ENCODE measurements around the gene SLC5A11. TPM values are rescaled to one million over a fixed set of nuclear protein-coding genes. Genes with fewer than 3 reads are reported as not detected.
"Not testable (repeated sequence)": the region's sequence is repeated elsewhere in the genome, so short reads cannot be mapped to it uniquely, and the experiment has no call there.

Gene SLC5A11
- total RNA-seq, 1 donor = 0.31 TPM

- H3K4me1 ChIP-seq (ENCODE audit: insufficient read depth, low read length) = no peaks in the 10 kb centered on the region
- no peaks in the 10 kb centered on the region for H3K27me3 ChIP-seq (ENCODE audit: insufficient read depth, low read length)
- no peak overlapping the region for H3K4me3 ChIP-seq (ENCODE audit: low read length)
Measured at GRCh38 chr16:24846548-24847357, 990 bp downstream of the SLC5A11 start.

DNA sequence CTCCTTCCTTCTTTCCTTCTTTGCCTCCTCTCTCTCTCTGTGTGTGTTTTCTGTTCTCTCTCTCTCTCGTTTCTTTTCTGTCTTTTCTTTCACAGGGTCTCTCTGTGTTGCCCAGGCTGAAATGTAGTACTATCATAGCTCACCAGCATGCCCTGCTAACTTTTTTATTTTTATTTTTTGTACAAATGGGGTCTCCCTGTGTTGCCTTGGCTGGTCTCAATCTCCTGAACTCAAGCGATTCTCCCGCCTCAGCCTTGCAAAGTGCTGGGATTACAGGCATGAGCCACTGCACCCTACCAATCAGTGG is 1.5 kb downstream of the SLC5A11 start:
- Histone ChIP-seq H3K4me3 (ENCODE audit: low read length) (no peak overlapping the region), H3K9me3 (ENCODE audit: low read depth, low read length) (no peaks in the 10 kb centered on the region), H3K27me3 (ENCODE audit: insufficient read depth, low read length) (no peaks in the 10 kb centered on the region), H3K4me1 (ENCODE audit: insufficient read depth, low read length) (no peaks in the 10 kb centered on the region)

More at GRCh38 chr16:24846548-24847357, 990 bp downstream of the SLC5A11 start:
- H3K9me3 ChIP-seq (ENCODE audit: low read depth, low read length) = no peaks in the 10 kb centered on the region

DNA sequence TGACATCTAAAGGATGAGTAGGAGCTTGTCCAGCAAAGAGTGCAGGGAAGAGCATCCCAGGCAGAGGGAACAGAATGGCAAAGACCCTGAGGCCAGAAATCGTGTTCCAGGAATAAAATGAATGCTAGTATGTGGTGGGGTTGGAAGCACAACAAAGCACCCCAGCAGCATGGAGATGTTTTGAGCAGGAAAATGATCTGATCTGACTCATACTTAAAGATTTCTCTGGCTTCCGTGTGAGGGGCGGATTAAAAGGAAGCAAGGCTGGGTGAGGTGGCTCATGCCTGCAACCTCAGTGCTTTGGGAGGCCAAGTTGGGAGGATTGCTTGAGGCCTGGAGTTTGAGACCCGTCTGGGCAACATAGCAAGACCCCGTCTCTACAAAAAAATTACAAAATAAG is 2.3 kb downstream of the SLC5A11 start:
- Histone ChIP-seq H3K9me3 (ENCODE audit: low read depth, low read length) (no peaks in the 10 kb centered on the region), H3K27me3 (ENCODE audit: insufficient read depth, low read length) (no peaks in the 10 kb centered on the region), H3K4me1 (ENCODE audit: insufficient read depth, low read length) (no peaks in the 10 kb centered on the region), H3K4me3 (ENCODE audit: low read length) (no peak overlapping the region)

DNA sequence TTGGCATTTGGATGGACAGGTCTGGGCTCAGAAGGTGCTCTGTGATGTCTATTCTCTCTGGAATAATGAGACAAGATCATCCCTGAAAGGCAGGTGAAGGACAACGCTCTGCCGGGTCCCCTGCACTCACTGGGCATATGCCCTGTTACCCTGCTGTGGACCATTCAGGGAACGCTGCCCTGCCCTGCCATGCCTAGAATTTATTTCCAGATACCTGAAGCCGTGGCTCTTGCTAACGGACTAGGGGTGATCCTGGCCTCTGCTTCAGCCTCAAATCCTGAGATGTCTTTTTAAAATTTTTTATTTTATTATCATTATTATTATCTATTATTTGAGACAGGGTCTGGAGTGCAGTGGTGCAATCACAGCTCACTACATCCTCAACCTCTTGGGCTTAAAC is 3.9 kb downstream of the SLC5A11 start:
- Histone ChIP-seq H3K4me1 (ENCODE audit: insufficient read depth, low read length) (no peaks in the 10 kb centered on the region), H3K9me3 (ENCODE audit: low read depth, low read length) (no peaks in the 10 kb centered on the region), H3K27me3 (ENCODE audit: insufficient read depth, low read length) (no peaks in the 10 kb centered on the region), H3K4me3 (ENCODE audit: low read length) (no peak overlapping the region)

GRCh38 chr16:24850289-24850938 is 4.7 kb downstream of the SLC5A11 start:
- no peaks in the 10 kb centered on the region for H3K27me3 ChIP-seq (ENCODE audit: insufficient read depth, low read length)
- H3K4me3 ChIP-seq (ENCODE audit: low read length) = no peak overlapping the region
- H3K9me3 ChIP-seq (ENCODE audit: low read depth, low read length) = no peaks in the 10 kb centered on the region
- H3K4me1 ChIP-seq (ENCODE audit: insufficient read depth, low read length) = no peaks in the 10 kb centered on the region

- H3K27me3 ChIP-seq (ENCODE audit: insufficient read depth, low read length) = no peaks in the 10 kb centered on the region
- H3K9me3 ChIP-seq (ENCODE audit: low read depth, low read length) = no peaks in the 10 kb centered on the region
- no peaks in the 10 kb centered on the region for H3K4me1 ChIP-seq (ENCODE audit: insufficient read depth, low read length)
- no peak overlapping the region for H3K4me3 ChIP-seq (ENCODE audit: low read length)
Measured at GRCh38 chr16:24851700-24852099, 5.9 kb downstream of the SLC5A11 start.

- Histone ChIP-seq H3K9me3 (ENCODE audit: low read depth, low read length) (no peaks in the 10 kb centered on the region), H3K4me1 (ENCODE audit: insufficient read depth, low read length) (no peaks in the 10 kb centered on the region), H3K4me3 (ENCODE audit: low read length) (no peak overlapping the region), H3K27me3 (ENCODE audit: insufficient read depth, low read length) (no peaks in the 10 kb centered on the region)
Measured at GRCh38 chr16:24852281-24852721, 6.5 kb downstream of the SLC5A11 start.

- no peaks in the 10 kb centered on the region for H3K4me1 ChIP-seq (ENCODE audit: insufficient read depth, low read length)
- no peaks in the 10 kb centered on the region for H3K27me3 ChIP-seq (ENCODE audit: insufficient read depth, low read length)
- H3K4me3 ChIP-seq (ENCODE audit: low read length) = no peak overlapping the region
- no peaks in the 10 kb centered on the region for H3K9me3 ChIP-seq (ENCODE audit: low read depth, low read length)
Measured at GRCh38 chr16:24853169-24853824, 7.5 kb downstream of the SLC5A11 start.

DNA sequence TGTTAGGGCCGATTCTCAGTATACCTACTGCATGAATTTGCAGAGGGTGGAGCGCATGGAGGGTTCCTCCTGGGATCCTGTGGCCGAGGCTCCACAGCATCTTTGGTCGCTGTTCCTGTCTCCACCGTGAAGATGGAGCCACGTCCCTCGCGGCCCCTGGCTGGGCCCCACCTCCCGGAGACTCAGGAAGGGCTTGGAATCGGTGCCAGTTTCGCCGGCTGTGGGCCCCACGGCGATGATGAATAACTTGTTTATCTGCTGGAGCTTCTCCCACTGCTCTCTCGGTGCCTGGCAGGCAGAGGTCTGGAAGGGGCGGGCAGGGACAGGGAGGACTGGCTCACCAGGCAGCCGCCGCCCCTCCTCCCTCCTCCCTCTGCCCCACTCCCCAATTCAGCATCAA is 8.1 kb downstream of the SLC5A11 start:
- H3K4me1 ChIP-seq (ENCODE audit: insufficient read depth, low read length) = no peaks in the 10 kb centered on the region
- H3K9me3 ChIP-seq (ENCODE audit: low read depth, low read length) = no peaks in the 10 kb centered on the region
- H3K4me3 ChIP-seq (ENCODE audit: low read length) = no peak overlapping the region
- H3K27me3 ChIP-seq (ENCODE audit: insufficient read depth, low read length) = no peaks in the 10 kb centered on the region

DNA sequence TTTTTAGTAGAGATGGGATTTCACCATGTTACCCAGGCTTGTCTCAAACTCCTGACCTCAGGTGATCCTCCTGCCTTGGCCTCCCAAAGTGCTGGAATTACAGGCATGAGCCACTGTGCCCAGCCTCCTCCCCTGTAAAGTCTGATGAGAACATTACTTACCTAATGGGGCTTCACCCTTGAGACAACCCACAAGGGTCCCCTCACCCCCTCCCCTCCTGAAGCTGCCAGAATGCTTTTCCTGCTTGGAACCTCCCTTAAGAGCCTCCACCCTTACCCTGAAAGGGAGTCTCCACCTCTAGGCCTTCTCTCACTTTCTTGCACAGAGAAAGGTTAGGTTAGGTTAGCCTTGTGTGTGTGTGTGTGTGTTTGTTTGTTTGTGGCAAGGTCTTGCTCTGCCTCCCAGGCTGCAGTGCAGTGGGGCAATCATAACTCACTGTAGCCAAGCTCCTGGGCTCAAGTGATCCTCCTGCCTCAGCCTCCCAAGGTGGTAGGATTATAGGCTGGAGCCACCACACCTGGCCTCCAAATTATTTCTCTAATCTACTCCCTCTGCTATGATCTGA is 8.9 kb downstream of the SLC5A11 start:
- Histone ChIP-seq H3K9me3 (ENCODE audit: low read depth, low read length) (no peaks in the 10 kb centered on the region), H3K27me3 (ENCODE audit: insufficient read depth, low read length) (no peaks in the 10 kb centered on the region), H3K4me3 (ENCODE audit: low read length) (no peak overlapping the region), H3K4me1 (ENCODE audit: insufficient read depth, low read length) (no peaks in the 10 kb centered on the region)

DNA sequence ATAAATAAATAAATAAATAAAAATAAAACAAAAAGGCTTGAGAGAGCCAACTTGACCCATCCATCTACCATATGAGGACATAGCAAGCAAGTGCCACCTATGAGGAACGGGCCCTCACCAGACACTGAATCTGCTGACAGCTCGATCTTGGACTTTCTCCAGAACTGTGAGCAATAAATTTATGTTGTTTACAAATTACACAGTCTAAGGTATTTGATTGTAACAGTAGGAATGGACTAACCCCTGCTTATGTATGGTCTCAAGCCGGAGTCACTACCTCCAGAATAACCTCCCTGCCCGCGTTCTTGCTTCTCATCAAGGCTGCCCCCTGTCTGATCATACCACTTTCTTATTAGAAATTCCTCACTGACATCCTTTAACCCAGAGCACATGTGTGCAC is 9.9 kb downstream of the SLC5A11 start:
- Histone ChIP-seq H3K9me3 (ENCODE audit: low read depth, low read length) (no peaks in the 10 kb centered on the region), H3K27me3 (ENCODE audit: insufficient read depth, low read length) (no peaks in the 10 kb centered on the region), H3K4me1 (ENCODE audit: insufficient read depth, low read length) (no peaks in the 10 kb centered on the region), H3K4me3 (ENCODE audit: low read length) (no peak overlapping the region)

DNA sequence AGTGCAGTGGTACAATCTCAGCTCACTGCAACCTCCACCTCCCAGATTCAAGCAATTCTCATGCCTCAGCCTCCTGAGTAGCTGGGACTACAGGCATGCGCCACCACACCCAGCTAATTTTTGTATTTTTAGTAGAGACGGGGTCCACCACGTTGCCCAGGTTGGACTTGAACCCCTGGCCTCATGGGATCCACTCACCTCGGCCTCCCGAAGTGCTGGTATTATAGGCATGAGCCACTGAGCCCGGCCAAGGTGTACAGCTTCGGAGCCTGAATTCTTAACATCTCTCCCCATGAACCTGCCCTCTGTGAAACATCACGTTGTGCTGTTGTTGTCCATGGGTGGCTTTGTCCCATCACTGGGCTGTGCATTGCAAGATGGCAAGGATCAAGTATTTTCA is 11.1 kb downstream of the SLC5A11 start:
- not testable (repeated sequence) for H3K4me3 ChIP-seq (ENCODE audit: low read length); H3K27me3 ChIP-seq (ENCODE audit: insufficient read depth, low read length); H3K9me3 ChIP-seq (ENCODE audit: low read depth, low read length); H3K4me1 ChIP-seq (ENCODE audit: insufficient read depth, low read length)

GRCh38 chr16:24858219-24859041 is 12.7 kb downstream of the SLC5A11 start:
- Histone ChIP-seq H3K9me3 (ENCODE audit: low read depth, low read length) (no peaks in the 10 kb centered on the region), H3K27me3 (ENCODE audit: insufficient read depth, low read length) (no peaks in the 10 kb centered on the region)

DNA sequence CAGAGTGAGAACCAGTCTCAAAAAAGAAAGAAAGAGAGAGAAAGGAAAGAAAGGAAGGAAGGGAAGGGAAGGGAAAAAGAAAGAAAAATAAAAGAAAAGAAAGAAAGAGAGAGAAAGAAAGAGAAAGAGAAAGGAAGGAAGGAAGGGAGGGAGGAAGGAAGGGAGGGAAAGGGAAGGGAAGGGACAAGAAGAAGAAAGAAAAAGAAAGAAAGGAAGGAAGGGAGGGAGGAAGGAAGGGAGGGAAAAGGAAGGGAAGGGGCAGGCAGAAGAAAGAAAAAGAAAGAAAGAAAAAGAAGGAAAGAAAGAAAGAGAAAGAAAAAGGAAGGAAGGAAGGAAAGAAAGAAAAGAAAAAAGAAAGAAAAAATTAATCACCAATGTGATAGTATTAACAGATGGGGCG is 15.7 kb downstream of the SLC5A11 start:
- Histone ChIP-seq H3K27me3 (ENCODE audit: insufficient read depth, low read length) (no peaks in the 10 kb centered on the region), H3K4me1 (ENCODE audit: insufficient read depth, low read length) (no peaks in the 10 kb centered on the region), H3K4me3 (ENCODE audit: low read length) (no peak overlapping the region), H3K9me3 (ENCODE audit: low read depth, low read length) (peaks cover 11% of the 10 kb centered on the region)

More at GRCh38 chr16:24858219-24859041, 12.7 kb downstream of the SLC5A11 start:
- Histone ChIP-seq H3K4me3 (ENCODE audit: low read length) (no peak overlapping the region), H3K4me1 (ENCODE audit: insufficient read depth, low read length) (no peaks in the 10 kb centered on the region)
